ENCODE data around the gene CCDC158.
"Not testable (repeated sequence)": the region's sequence is repeated elsewhere in the genome, so short reads cannot be mapped to it uniquely, and the experiment has no call there.

CCDC158 gene

GRCh38 chr4:76420762-76421581, at the start of gene CCDC158:
TSS of gene CCDC158 (minus strand) at chr4:76421141. CDS start at chr4:76403207, 17,934 bp downstream.
- DNase-seq (ENCODE audit: low spot score): no peak

- DNase-seq (ENCODE audit: low spot score): no peak
These were observed 49.6 kb upstream of the CCDC158 start for GRCh38 chr4:76470532-76470931.

- no peak for DNase-seq (ENCODE audit: low spot score)
These were observed 49.1 kb upstream of the CCDC158 start for GRCh38 chr4:76470064-76470463.

GRCh38 chr4:76463568-76463967, 42.6 kb upstream of the CCDC158 start:
- DNase-seq (ENCODE audit: low spot score): no peak

- no peak for DNase-seq (ENCODE audit: low spot score)
These were observed 38.4 kb upstream of the CCDC158 start for GRCh38 chr4:76459291-76459723.

GRCh38 chr4:76458825-76459224, 37.9 kb upstream of the CCDC158 start:
- no peak for DNase-seq (ENCODE audit: low spot score)

- no peak for DNase-seq (ENCODE audit: low spot score)
These were observed 37.4 kb upstream of the CCDC158 start for GRCh38 chr4:76458297-76458696.

- no peak for DNase-seq (ENCODE audit: low spot score)
These were observed 36.9 kb upstream of the CCDC158 start for GRCh38 chr4:76457885-76458284.

- DNase-seq (ENCODE audit: low spot score): not testable (repeated sequence)
These were observed 33.1 kb upstream of the CCDC158 start for GRCh38 chr4:76454073-76454472.

GRCh38 chr4:76453232-76453631, 32.3 kb upstream of the CCDC158 start:
- DNase-seq (ENCODE audit: low spot score): no peak

GRCh38 chr4:76449833-76450232, 28.9 kb upstream of the CCDC158 start:
- no peak for DNase-seq (ENCODE audit: low spot score)

GRCh38 chr4:76449362-76449767, 28.4 kb upstream of the CCDC158 start:
- no peak for DNase-seq (ENCODE audit: low spot score)

- DNase-seq (ENCODE audit: low spot score): no peak
These were observed 27.3 kb upstream of the CCDC158 start for GRCh38 chr4:76448211-76448610.

- no peak for DNase-seq (ENCODE audit: low spot score)
These were observed 26.5 kb upstream of the CCDC158 start for GRCh38 chr4:76447393-76447851.

GRCh38 chr4:76445911-76446310, 25.0 kb upstream of the CCDC158 start:
- no peak for DNase-seq (ENCODE audit: low spot score)

GRCh38 chr4:76443376-76443775, 22.4 kb upstream of the CCDC158 start:
- no peak for DNase-seq (ENCODE audit: low spot score)

- no peak for DNase-seq (ENCODE audit: low spot score)
These were observed 21.9 kb upstream of the CCDC158 start for GRCh38 chr4:76442807-76443206.

- DNase-seq (ENCODE audit: low spot score): no peak
These were observed 20.9 kb upstream of the CCDC158 start for GRCh38 chr4:76441881-76442280.

GRCh38 chr4:76439491-76439890, 18.6 kb upstream of the CCDC158 start:
- no peak for DNase-seq (ENCODE audit: low spot score)

- no peak for DNase-seq (ENCODE audit: low spot score)
These were observed 14.8 kb upstream of the CCDC158 start for GRCh38 chr4:76435528-76436319.

- DNase-seq (ENCODE audit: low spot score): no peak
These were observed 14.1 kb upstream of the CCDC158 start, which contains the start of gene SHROOM3 for GRCh38 chr4:76434901-76435527. TSS of gene SHROOM3 (plus strand) at chr4:76435229. CDS start at chr4:76436053, 824 bp downstream.

Data from left forelimb (tissue), 1 donor.